Islet precursor cell (in vitro differentiated cells): ENCODE data around the gene PAXX.

ENCODE experiments used
- DNase-seq: peaks from one replicate; pipeline ENCODE4 v3.0.0-alpha.2; 2018

The PAXX gene

GRCh38 chr9:136991993-136992818 is at the start of gene PAXX:
Gene PAXX, plus strand, starts transcription at chr9:136992422. Its CDS starts 22 bp downstream, at chr9:136992444.
- peak; percentile 93 for DNase-seq

- DNase-seq, result no peak
These were observed 49.4 kb upstream of the PAXX start for GRCh38 chr9:136942881-136943230.

DNA sequence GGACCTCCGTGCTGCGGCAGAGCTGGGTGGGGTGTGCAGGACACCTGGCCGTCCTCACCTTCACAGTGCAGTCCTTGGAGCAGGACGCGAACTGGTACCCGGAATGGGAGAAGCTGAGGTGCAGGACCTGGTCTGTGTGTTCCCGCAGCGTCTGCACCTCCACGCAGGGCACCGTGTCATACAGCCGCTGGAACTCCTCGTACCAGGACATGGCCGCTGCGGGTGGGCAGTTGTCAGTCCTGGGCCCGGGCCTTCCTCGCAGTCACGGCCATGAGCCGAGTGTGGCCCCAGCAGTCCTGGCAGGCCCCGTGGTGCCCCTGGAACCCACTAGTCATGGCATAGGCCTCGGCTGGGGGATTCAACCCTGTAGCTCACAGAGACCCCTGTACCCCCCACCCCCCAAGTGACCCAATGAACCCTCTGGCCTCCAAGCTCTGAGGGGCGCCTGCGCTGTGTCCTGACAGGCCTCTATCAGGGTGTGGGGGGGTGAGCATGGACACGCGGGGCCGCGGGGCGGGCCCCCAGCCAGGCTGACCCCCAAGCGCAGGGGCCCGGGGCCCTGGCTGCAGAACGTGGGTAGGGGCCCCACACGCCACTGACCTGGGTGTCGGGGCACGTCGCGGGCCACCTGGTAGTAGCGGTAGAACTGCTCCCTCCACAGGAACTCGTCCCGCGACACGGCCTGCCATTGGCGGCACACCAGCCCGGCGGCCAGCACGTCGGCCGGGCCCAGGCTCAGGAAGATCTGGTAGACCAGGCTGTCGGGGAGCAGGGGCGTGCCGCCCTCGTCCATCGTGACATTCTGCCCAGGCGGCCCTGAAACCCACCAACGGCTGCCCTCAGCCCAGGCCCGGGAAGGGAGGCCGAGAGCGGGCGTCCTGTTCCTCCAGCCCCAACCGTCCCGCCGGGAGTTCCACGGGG is 48.7 kb upstream of the PAXX start:
- DNase-seq, result peak; percentile 53

GRCh38 chr9:136944212-136944518 is 48.1 kb upstream of the PAXX start:
- DNase-seq, result no peak

DNA sequence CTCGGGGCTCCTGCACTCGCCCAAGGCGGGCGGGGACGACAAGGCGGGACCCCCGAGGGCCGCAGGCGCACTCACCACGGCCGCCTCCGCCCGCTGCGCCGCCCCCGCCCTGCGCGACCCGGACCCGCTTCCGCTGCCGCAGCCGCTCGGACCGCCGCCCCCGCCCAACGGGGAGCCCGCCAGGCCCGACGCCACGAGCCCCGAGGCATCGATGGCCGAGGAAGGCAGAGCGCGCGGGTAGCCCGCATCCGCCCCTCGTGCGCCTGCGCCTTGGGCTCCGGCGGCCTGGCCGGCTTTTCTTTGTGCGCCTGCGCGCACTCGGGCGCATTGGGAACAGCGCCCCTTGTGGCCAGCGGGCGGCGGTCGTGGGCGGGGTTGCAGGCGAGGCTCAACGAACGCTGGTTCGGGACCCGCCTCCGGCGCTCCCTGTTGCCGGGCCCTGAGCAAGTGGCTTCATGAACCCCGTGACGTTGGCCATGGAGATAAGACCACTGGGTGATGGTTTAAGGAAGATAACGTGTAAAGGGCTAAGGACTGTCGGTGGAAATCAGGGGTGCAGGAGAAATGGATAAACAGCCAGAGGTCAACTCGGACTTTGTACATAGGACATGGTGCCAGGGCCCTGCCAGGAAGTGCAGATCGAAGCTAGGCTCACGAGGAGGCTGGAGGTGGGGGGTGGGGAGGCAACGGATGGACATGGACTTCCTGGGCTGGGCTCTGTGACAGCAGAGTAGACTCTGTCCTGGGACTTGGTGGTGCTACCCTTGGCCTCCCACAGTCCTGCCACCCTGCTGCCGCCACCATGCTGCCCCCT is 47.5 kb upstream of the PAXX start, which contains the start of the genes C8G and FBXW5:
TSS of gene C8G (plus strand) at position 725 of the 814 bp plus-strand sequence. CDS start at position 803, 78 bp downstream.
TSS of gene FBXW5 (minus strand) at position 220 of the 814 bp plus-strand sequence. CDS start 655 bp downstream, outside the sequence.
- DNase-seq, result peak; percentile 96

- DNase-seq, result no peak
These were observed 46.6 kb upstream of the PAXX start for GRCh38 chr9:136945333-136946227.

- no peak for DNase-seq
These were observed 45.8 kb upstream of the PAXX start for GRCh38 chr9:136946228-136947027.

- no peak for DNase-seq
These were observed 45.0 kb upstream of the PAXX start for GRCh38 chr9:136947028-136947891.

- peak; percentile 81 for DNase-seq
These were observed 44.2 kb upstream of the PAXX start for GRCh38 chr9:136947955-136948510.

DNA sequence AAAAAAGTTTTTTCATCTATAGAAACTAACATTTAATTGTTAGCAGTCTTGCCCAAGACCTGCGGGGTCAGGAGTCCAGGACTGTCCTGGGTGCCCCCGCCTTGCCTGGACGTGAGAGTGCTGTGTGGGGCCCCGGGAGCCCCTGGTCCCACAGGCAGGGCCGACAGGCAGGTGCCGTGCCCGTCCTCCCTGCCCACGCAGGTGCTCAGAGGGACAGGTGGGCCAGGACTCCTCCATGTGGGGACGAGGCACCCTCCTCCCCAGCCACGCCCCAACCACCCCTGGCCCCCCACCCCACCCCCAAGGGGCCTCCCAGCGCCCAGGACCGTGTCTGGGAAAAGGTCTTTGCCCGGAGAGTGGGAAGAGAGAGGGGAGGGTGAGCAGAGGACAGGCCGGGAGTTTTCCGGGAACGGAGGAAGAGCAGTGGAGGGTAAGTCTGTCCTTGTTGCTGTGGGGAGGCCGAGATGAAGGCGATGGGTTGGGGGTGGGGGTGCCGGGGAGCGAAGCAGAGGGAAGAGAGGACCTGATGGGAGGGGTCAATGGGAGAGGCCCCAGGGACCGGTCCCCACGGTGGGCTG is 42.9 kb upstream of the PAXX start:
- no peak for DNase-seq

DNA sequence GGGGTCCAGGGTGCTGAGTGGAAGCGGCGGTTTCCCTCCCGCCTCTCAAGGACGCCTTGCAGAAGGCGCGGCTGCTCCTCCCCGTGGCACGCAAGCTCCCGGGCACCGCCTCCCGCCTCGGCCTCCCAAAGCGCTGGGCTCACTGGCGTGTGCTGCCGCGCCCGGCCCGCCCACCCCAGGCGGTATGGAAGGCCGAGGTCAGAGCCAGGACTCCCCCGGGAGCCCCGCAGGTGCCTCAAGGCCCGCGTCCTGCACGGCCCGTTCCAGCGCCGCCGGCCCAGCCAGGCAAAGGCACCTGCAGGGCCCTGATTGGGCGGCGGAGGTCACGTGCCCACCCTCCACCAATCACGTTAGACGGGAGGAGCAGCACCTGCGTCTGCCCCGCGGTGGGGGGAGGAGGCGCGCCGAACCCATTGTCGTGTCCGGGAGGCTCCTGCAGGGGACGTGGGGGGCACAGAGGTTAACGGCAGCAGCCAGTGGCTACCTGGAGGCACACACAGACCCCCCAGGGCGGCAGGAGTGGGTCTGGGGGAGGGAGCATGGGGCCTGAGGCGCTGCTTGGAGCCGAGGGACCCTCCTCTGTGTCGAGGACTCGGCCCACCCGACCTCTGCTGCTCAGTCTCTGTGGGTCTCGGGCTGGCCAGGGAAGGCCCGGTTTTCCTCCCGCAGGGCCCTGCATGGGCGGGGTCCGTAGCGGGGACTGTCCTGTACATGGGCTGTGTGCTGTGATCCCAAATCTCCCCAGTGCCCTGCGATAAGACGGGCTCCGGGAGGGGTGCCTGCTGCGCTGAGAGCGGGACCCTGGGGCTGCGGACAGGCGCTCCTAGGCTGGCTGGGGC is 42.2 kb upstream of the PAXX start:
- DNase-seq, result peak; percentile 96

DNA sequence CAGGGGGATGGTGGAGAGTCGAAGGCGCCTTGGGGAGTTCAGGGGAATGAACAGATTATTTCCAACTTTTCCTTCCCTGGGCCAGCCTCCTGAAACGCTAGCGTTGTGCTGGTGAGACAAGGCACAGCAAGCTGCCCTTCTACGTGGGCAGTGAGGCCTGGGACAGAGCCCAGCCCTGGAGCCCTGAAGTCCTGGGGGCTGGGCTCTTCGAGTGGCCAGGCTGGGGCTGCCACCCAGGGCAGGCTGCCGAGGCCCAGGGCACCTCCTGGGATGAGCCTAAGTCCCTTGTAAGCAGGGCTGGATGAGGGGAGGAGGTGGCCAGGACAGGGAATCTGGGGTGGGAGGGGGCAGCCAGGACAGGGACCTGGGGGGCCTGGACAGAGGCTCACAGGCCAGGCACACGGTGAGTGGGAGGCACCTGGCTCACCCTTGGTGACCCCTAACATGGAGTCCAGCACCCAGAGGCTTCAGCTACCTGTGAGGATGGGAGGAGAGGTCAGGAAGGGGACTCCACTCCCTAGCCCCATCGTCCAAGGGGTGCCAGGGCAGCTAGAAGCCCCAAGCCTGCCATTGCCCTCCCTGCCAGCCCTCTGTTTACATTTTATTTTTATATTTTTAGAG is 41.5 kb upstream of the PAXX start:
- DNase-seq, result no peak

- no peak for DNase-seq
These were observed 40.5 kb upstream of the PAXX start, which contains the start of gene LCN12 for GRCh38 chr9:136951541-136952320. Gene LCN12, plus strand, starts transcription at chr9:136952273. Its CDS starts 55 bp downstream, at chr9:136952328.

DNA sequence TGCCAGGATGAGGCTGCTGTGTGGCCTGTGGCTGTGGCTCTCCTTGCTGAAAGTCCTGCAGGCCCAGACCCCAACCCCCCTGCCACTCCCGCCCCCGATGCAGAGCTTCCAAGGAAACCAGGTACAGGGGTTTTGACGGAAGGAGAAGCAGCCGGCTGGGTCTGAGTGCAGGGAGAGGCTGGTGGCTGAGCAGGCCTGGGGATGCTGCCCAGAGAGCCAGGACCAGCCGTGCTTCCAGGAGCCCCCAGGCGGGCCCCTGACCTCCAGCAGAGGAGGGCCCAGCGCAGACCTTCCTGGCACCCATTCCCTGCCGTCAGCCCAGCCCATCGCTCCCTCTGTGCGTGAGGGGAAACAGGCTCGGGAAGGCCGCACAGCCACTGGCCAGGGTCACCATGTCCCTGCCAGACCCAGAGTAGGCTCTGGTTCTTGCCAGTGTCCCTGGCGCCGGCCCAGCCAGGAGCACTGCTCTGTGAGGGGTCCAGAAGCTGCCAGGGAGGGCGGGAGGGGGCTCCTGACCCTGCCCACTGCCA is 39.8 kb upstream of the PAXX start:
- DNase-seq, result no peak

DNA sequence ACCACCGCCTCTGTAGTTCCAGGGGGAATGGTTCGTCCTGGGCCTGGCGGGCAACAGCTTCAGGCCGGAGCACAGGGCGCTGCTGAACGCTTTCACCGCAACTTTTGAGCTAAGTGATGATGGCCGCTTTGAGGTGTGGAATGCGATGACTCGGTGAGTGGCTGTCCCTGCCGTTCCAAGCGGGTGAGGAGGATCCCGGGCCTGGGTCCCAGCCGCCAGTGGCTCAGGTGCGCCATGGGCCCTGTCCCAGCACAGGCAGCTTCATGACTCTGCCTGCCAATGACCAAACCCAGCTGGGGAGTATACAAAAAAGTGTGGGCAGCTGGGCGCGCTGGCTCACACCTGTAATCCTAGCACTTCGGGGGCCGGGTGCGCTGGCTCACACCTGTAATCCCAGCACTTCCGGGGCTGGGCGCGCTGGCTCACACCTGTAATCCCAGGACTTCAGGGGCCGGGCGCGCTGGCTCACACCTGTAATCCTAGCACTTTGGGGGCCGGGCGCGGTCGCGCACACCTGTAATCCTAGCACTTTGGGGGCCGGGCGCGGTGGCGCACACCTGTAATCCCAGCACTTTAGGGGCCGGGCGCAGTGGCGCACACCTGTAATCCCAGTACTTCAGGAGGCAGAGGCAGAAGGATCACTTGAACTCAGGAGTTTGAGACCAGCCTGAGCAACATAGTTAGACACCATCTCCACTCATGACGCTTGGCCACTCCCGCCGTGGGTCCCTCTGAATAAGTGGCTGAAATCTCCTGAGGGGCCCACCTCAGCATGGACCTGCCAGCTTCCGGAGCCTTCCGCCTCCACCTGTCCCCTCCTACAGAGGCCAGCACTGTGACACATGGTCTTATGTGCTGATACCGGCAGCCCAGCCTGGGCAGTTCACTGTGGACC is 39.1 kb upstream of the PAXX start:
- DNase-seq, result no peak
